Mesenchymal stem cell (in vitro differentiated cells and primary cell): Measurements from ENCODE around the gene SH3BP5L.

Source experiments
- DNase-seq: peaks from one replicate; pipeline ENCODE4 v3.0.0-alpha.2; 2013
- H2AFZ ChIP-seq: one replicate; pipeline ENCODE4 v1.6.1; 2013; ENCODE audit warnings: low read depth, mild to moderate bottlenecking, control low read depth, inconsistent platforms, low read length, moderate library complexity
- H2AK5ac ChIP-seq: 2 replicates; pipeline ENCODE4 v1.6.1; 2013; ENCODE audit warnings: low read length, moderate library complexity, mild to moderate bottlenecking, inconsistent platforms; ENCODE audit not compliant: severe bottlenecking
- H2BK120ac ChIP-seq: one replicate; pipeline ENCODE4 v1.6.1; 2013; ENCODE audit warnings: low read depth, mild to moderate bottlenecking, inconsistent platforms, low read length, moderate library complexity
- H2BK12ac ChIP-seq, 2 experiments: one replicate each; pipeline ENCODE4 v1.6.1; 2013; ENCODE audit warnings: inconsistent platforms in 2 of 2, low read length in 2 of 2, mild to moderate bottlenecking in 2 of 2, moderate library complexity in 2 of 2, control low read depth in 1 of 2
- H2BK15ac ChIP-seq: one replicate; pipeline ENCODE4 v1.6.1; 2013; ENCODE audit warnings: mild to moderate bottlenecking, low read depth, inconsistent platforms; ENCODE audit not compliant: poor library complexity, severe bottlenecking
- H2BK5ac ChIP-seq: 2 replicates; pipeline ENCODE4 v1.6.1; 2013; ENCODE audit warnings: low read depth, mild to moderate bottlenecking, low read length, control low read depth, inconsistent platforms; ENCODE audit not compliant: poor library complexity, severe bottlenecking
- H3K14ac ChIP-seq, 2 experiments: one replicate each; pipeline ENCODE4 v1.6.1; 2013; ENCODE audit warnings: inconsistent platforms in 2 of 2, low read length in 2 of 2, control low read depth in 1 of 2, mild to moderate bottlenecking in 1 of 2, moderate library complexity in 1 of 2
- H3K18ac ChIP-seq, 2 experiments: one replicate each; pipeline ENCODE4 v1.6.1; 2013; ENCODE audit warnings: inconsistent platforms in 2 of 2, low read length in 2 of 2, control low read depth in 1 of 2, low read depth in 1 of 2, mild to moderate bottlenecking in 1 of 2
- H3K23ac ChIP-seq, 2 experiments: one replicate each; pipeline ENCODE4 v1.6.1; 2013; ENCODE audit warnings: inconsistent platforms in 2 of 2, low read length in 2 of 2, mild to moderate bottlenecking in 2 of 2, moderate library complexity in 2 of 2, control low read depth in 1 of 2
- H3K27ac ChIP-seq: 2 replicates; pipeline ENCODE4 v1.5.1; 2013; ENCODE audit warnings: mild to moderate bottlenecking, moderate library complexity, low read length, control low read depth, inconsistent platforms; ENCODE audit not compliant: poor library complexity, severe bottlenecking
- H3K27me3 ChIP-seq, 2 experiments: 2 replicates each; pipeline versions ENCODE4 v1.6.1 to v1.7.0; 2013; ENCODE audit warnings: low read length in 2 of 2, mild to moderate bottlenecking in 2 of 2, moderate library complexity in 2 of 2, control low read depth in 1 of 2, inconsistent platforms in 1 of 2; ENCODE audit not compliant: control insufficient read depth in 1 of 2, insufficient read depth in 1 of 2
- H3K36me3 ChIP-seq, 2 experiments: 2 replicates each; pipeline versions ENCODE4 v1.6.1 to v1.7.0; 2013; ENCODE audit warnings: low read length in 2 of 2, control low read depth in 1 of 2, inconsistent platforms in 1 of 2, low read depth in 1 of 2, mild to moderate bottlenecking in 1 of 2; ENCODE audit not compliant: insufficient read depth in 2 of 2, control insufficient read depth in 1 of 2
- H3K4ac ChIP-seq, 2 experiments: one replicate each; pipeline ENCODE4 v1.6.1; 2013; ENCODE audit warnings: inconsistent platforms in 2 of 2, low read length in 2 of 2, mild to moderate bottlenecking in 2 of 2, moderate library complexity in 2 of 2, control low read depth in 1 of 2, low read depth in 1 of 2
- H3K4me1 ChIP-seq: 2 replicates; pipeline ENCODE4 v1.6.1; 2013; ENCODE audit warnings: low read depth, low read length, control low read depth; ENCODE audit not compliant: control insufficient read depth, insufficient read depth
- H3K4me2 ChIP-seq: 2 replicates; pipeline ENCODE4 v1.6.1; 2013; ENCODE audit warnings: low read length, mild to moderate bottlenecking, inconsistent platforms; ENCODE audit not compliant: poor library complexity, severe bottlenecking
- H3K4me3 ChIP-seq, 2 experiments: 2 replicates each; pipeline versions ENCODE4 v1.5.1 to v1.7.0; 2013; ENCODE audit warnings: low read length in 2 of 2, mild to moderate bottlenecking in 2 of 2, control low read depth in 1 of 2, low read depth in 1 of 2; ENCODE audit not compliant: insufficient read depth in 1 of 2
- H3K79me1 ChIP-seq: replicated peaks from 2 replicates; pipeline ENCODE4 v1.6.1; 2013; ENCODE audit warnings: mild to moderate bottlenecking, control low read depth, low read length, inconsistent platforms; ENCODE audit not compliant: poor library complexity, severe bottlenecking
- H3K9ac ChIP-seq: 2 replicates; pipeline ENCODE4 v1.7.0; 2013; ENCODE audit warnings: mild to moderate bottlenecking, low read length, moderate library complexity
- H3K9me3 ChIP-seq: 2 replicates; pipeline ENCODE4 v1.7.0; 2013; ENCODE audit warnings: mild to moderate bottlenecking, low read length; ENCODE audit not compliant: control insufficient read depth
- H4K8ac ChIP-seq: one replicate; pipeline ENCODE4 v1.6.1; 2013; ENCODE audit warnings: inconsistent platforms, mild to moderate bottlenecking, low read length, moderate library complexity
- H4K91ac ChIP-seq: one replicate; pipeline ENCODE4 v1.6.1; 2013; ENCODE audit warnings: mild to moderate bottlenecking, low read length, inconsistent platforms
- WGBS: methylation state at CpG from one replicate; pipeline ENCODE4 v1.1.7; 2013; ENCODE audit warnings: mixed read lengths; 5-methylcytosine and 5-hydroxymethylcytosine counted together

The SH3BP5L gene

DNA sequence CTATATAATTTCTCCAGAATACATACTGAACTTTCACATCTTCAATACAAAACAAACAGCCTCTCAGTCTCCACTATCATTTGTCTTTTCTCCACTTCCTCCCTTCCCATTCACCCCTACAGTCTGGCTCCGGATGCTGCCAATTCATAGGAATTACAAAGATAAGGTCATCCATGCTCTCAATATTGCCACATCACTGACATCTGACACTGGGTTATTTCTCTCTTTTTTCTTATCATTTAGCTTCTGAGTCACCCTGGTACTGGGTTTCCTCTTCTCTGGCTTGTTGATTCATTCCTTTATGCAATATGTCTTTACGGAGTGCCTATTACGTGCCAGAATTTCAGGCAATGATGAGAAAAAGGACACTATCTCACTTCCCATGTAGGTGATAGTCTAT, 3.1 kb upstream of the SH3BP5L start:
- no peak overlapping the region for H3K14ac ChIP-seq
- H3K4ac ChIP-seq = no peak overlapping the region
- H3K4me1 ChIP-seq = peaks cover 9% of the 10 kb centered on the region

DNA sequence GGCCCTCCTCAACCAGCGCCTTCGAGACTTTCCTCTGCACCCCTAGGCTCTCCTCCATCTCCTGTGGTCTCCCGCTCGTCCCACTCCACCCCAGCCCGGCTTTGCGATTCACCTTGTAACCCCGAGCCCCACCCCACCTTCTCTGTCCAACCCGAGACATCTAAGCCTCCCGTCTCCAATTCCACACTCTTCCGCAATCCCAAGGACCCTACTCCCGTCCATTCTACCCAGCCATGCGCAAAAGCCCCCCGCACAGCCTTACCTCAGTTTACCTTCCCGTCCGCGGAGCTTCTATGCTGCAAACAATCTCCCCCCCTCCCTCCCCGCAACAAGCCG, 174 bp downstream of the SH3BP5L start:
- Histone ChIP-seq H3K9me3 (no peaks in the 10 kb centered on the region), H4K8ac (peak overlapping the region; percentile 97), H2AFZ (peak overlapping the region; percentile 10), H2AK5ac (no peak overlapping the region), H3K4me1 (peaks cover 27% of the 10 kb centered on the region), H3K27ac (peak overlapping the region; percentile 46), H4K91ac (peak overlapping the region; percentile 1), H3K23ac (no peak overlapping the region), H2BK15ac (no peak overlapping the region), H3K4me3 (peak overlapping the region; percentile 82 to 94), H3K18ac (peak overlapping the region in 1 of 2 experiments; percentile 16), H2BK12ac (no peak overlapping the region), H2BK120ac (no peak overlapping the region), H3K79me1 (peaks cover 12% of the 10 kb centered on the region), H3K36me3 (peaks cover 22 to 34% of the 10 kb centered on the region in 2 experiments), H3K27me3 (no peaks in the 10 kb centered on the region), H3K14ac (no peak overlapping the region), H3K9ac (peak overlapping the region; percentile 96), H3K4ac (peak overlapping the region in 1 of 2 experiments; percentile 92), H2BK5ac (peak overlapping the region; percentile 19), H3K4me2 (peak overlapping the region; percentile 91)
- DNase-seq = no peak
- under 1% methylated on average over 18 of the region's 18 CpGs for WGBS

More for the DNA sequence above, 3.1 kb upstream of the SH3BP5L start:
- H2AFZ ChIP-seq = no peak overlapping the region
- H2AK5ac ChIP-seq = no peak overlapping the region
- H3K27ac ChIP-seq = no peak overlapping the region
- no peak overlapping the region for H2BK12ac ChIP-seq
- DNase-seq = peak; percentile 87
- no peaks in the 10 kb centered on the region for H3K9me3 ChIP-seq
- H3K36me3 ChIP-seq = peaks cover 7 to 9% of the 10 kb centered on the region in 2 experiments
- no peak overlapping the region for H3K18ac ChIP-seq
- no peak overlapping the region for H3K4me3 ChIP-seq
- H2BK5ac ChIP-seq = no peak overlapping the region
- no peak overlapping the region for H4K8ac ChIP-seq
- H3K23ac ChIP-seq = no peak overlapping the region
- H3K79me1 ChIP-seq = peaks cover 9% of the 10 kb centered on the region
- no peak overlapping the region for H3K4me2 ChIP-seq
- H2BK120ac ChIP-seq = no peak overlapping the region
- H3K9ac ChIP-seq = peak overlapping the region; percentile 8
- no peak overlapping the region for H4K91ac ChIP-seq
- WGBS = 56% methylated on average over 1 of the region's 3 CpGs
- H2BK15ac ChIP-seq = no peak overlapping the region
- H3K27me3 ChIP-seq = peaks cover 0 to 3% of the 10 kb centered on the region in 2 experiments

- H3K4me3 ChIP-seq = peak overlapping the region; percentile 82 to 94
- H3K4me1 ChIP-seq = peaks cover 30% of the 10 kb centered on the region
- H3K23ac ChIP-seq = no peak overlapping the region
- H3K14ac ChIP-seq = no peak overlapping the region
- no peaks in the 10 kb centered on the region for H3K9me3 ChIP-seq
- no peak for DNase-seq
- H4K8ac ChIP-seq = peak overlapping the region; percentile 97
- no peak overlapping the region for H2BK15ac ChIP-seq
- WGBS = 58% methylated on average over 8 of the region's 10 CpGs
- H3K79me1 ChIP-seq = peaks cover 12% of the 10 kb centered on the region
- H3K9ac ChIP-seq = peak overlapping the region; percentile 96
- peaks cover 26 to 38% of the 10 kb centered on the region in 2 experiments for H3K36me3 ChIP-seq
- no peak overlapping the region for H2AK5ac ChIP-seq
- peak overlapping the region; percentile 1 for H4K91ac ChIP-seq
- no peak overlapping the region for H2AFZ ChIP-seq
- peak overlapping the region; percentile 19 for H2BK5ac ChIP-seq
- no peak overlapping the region for H2BK120ac ChIP-seq
- H2BK12ac ChIP-seq = no peak overlapping the region
- H3K27me3 ChIP-seq = no peaks in the 10 kb centered on the region
- H3K27ac ChIP-seq = peak overlapping the region; percentile 46
- H3K18ac ChIP-seq = peak overlapping the region in 1 of 2 experiments; percentile 16
- peak overlapping the region; percentile 91 for H3K4me2 ChIP-seq
- peak overlapping the region; percentile 13 to 92 for H3K4ac ChIP-seq
Measured at GRCh38 chr1:248825136-248825535, 579 bp downstream of the SH3BP5L start.

DNA sequence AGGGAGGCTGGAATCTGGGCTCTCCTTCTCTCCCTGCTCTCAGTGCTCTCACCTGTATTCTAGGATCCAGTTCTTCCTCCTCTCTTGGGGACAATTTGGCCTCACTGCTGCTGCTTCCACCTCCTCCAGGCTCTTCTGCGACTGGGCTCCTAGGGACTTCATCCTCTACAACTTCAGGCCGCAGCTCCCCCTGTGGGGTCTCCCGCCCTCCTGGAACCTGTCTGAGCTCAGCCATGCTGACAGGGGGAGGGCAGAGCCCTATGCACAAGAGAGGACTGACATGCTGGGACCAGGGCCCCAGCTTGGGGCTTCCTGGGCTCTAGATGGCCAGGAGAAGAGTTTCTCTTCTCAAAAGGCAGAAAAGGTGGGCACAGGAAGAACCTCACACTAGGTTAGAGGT, 1.0 kb downstream of the SH3BP5L start:
- Histone ChIP-seq H3K18ac (no peak overlapping the region), H3K4ac (peak overlapping the region in 1 of 2 experiments; percentile 13), H3K4me2 (peak overlapping the region; percentile 91), H2BK120ac (no peak overlapping the region), H4K8ac (no peak overlapping the region), H3K23ac (no peak overlapping the region), H2BK5ac (no peak overlapping the region), H2AK5ac (no peak overlapping the region), H3K9me3 (no peaks in the 10 kb centered on the region), H3K4me1 (peaks cover 32% of the 10 kb centered on the region), H3K27me3 (no peaks in the 10 kb centered on the region), H3K27ac (no peak overlapping the region), H2BK12ac (no peak overlapping the region), H3K79me1 (peaks cover 12% of the 10 kb centered on the region), H3K9ac (peak overlapping the region; percentile 96), H2BK15ac (no peak overlapping the region), H3K4me3 (peak overlapping the region; percentile 82 to 94), H2AFZ (no peak overlapping the region), H4K91ac (no peak overlapping the region), H3K14ac (no peak overlapping the region), H3K36me3 (peaks cover 28 to 42% of the 10 kb centered on the region in 2 experiments)
- WGBS = 91% methylated on average over 3 of the region's 3 CpGs
- DNase-seq = no peak
